VCaP (cell line): ENCODE measurements around the gene TMPRSS5.

Source experiments
- H3K27ac ChIP-seq: fragments of 450-650 bp; 2 replicates; pipeline ENCODE4 v1.5.1; 2017
- CTCF ChIP-seq: fragments of 450-650 bp; conservative IDR thresholded peaks from 2 replicates; pipeline ENCODE4 v1.5.1; 2017; ENCODE audit warnings: mild to moderate bottlenecking, moderate library complexity

The TMPRSS5 gene

GRCh38 chr11:113683481-113684046, 22.5 kb downstream of the TMPRSS5 start:
- TF ChIP-seq CTCF = no peak

DNA sequence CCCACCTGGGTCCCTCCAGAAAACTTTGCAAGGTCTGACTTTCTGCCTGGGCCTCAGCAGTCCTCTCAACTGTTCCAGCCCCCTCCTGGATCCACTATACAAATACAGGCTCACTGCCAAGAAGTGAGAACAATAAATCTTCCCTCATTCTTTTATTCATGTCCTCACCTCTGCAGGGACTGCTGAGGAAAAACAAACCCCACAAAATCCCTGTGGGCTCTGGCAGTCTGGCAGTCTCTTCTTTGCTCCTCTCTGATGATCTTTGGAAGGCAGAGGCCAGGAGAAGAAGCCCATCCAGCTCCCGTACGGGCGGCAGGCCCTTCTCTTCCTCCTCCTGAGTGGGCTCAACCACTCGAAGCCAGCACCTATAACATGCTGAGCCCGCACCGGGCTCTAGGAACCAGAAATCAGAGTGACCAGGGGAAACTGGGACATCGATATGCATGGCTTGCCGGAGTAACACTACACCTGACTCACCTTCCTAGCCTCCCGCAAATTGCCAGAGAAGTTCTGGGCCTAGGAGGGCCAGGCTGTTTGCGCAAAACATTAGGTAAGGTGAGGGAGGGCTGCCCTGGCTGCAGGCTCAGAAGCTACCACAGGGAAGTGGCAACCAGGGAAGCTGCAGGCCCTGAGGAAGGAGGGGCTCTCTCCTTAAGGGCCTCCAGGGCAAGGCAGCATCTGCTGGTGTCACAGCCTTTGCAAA, 24.2 kb downstream of the TMPRSS5 start:
- peak overlapping the region; percentile 82 for H3K27ac ChIP-seq
- no peak for TF ChIP-seq CTCF

More at GRCh38 chr11:113683481-113684046, 22.5 kb downstream of the TMPRSS5 start:
- no peak overlapping the region for H3K27ac ChIP-seq

GRCh38 chr11:113681282-113681681, 24.8 kb downstream of the TMPRSS5 start:
- no peak for TF ChIP-seq CTCF
- H3K27ac ChIP-seq = peak overlapping the region; percentile 82

GRCh38 chr11:113677685-113678084, 28.4 kb downstream of the TMPRSS5 start:
- H3K27ac ChIP-seq = no peak overlapping the region
- no peak for TF ChIP-seq CTCF

DNA sequence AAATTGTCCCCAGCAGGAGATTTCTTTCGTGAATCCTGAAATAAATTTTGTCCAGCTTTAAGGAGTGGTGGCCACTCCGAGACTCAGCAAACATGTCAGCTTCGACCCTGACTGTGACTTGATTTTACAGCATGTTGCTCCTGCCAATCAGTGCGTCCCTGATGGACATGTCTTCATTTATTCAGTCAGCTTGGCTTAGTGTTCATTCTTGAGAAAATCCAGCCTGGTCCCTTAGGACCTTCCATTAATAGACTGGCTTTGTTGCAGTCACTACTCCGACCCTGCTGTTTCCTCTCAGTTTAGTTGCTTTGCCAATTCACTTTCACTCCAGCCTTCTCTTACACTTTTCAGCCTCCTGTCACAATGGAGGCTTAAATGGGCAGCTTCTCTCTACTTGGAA, 30.5 kb downstream of the TMPRSS5 start:
- TF ChIP-seq CTCF = no peak

DNA sequence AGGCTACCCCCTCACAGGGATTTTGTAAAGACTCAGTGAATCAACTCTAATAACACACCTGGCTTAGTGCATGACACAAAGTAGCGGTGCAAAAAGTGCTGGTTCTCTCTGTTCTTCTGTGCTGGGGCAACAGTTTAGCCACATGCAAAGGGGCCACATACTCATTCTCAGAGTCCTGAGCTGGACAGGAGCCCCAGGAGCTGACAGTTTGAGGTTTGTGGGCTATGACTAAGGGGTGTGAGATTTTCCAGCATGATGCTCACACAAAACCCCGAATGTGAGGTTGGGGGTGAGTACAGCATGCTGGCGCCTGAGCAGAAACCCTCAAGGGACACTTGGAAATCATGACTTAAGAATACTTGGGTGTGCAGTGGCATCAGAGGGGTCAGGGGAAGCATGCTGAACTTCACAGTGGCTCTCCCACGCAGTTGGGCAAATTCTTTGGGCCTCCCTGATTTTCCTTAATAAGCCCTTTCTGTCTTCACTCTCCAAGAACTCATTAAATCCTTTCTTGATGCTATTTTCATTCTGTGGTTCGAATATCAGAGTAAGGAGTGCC, 31.0 kb downstream of the TMPRSS5 start:
- H3K27ac ChIP-seq = no peak overlapping the region
- TF ChIP-seq CTCF = no peak

More for the DNA sequence above, 30.5 kb downstream of the TMPRSS5 start:
- H3K27ac ChIP-seq = no peak overlapping the region

DNA sequence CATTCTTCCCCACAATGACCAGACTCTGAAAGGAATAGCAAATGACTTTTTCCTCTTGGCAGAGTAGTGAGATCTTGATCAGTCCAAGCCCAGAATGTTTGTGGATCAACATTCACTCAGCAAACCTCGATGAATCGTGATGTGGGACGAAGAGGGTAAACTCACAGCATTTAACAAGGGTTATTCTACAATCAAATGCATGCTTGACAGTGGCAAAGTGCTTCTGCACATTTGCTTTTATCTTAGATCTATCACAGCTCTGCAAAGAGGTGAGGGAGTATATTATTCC, 31.8 kb downstream of the TMPRSS5 start:
- TF ChIP-seq CTCF = no peak
- no peak overlapping the region for H3K27ac ChIP-seq
